Measurements from ENCODE around the gene PGLYRP1. TPM values are rescaled to one million over a fixed set of nuclear protein-coding genes. Genes with fewer than 3 reads are reported as not detected.

PGLYRP1 gene
- total RNA-seq, 1 experiment from 2014 or later = not detected

- ATAC-seq = no peak
- no peak overlapping the region for H2AFZ ChIP-seq (ENCODE audit: low read length)
- no peaks in the 10 kb centered on the region for H3K4me1 ChIP-seq (ENCODE audit: insufficient read depth, low read length)
- H3K4me3 ChIP-seq (ENCODE audit: low read length) = no peak overlapping the region
- H3K27me3 ChIP-seq (ENCODE audit: low read length) = peaks cover 32% of the 10 kb centered on the region; the same call in 1 of the 2 replicates
- no peaks in the 10 kb centered on the region for H3K9me3 ChIP-seq (ENCODE audit: low read length)
- ChIA-PET CTCF (no interaction called here), POLR2A (ENCODE audit: unreplicated experiment) (no interaction called here)
- no peak overlapping the region for H3K27ac ChIP-seq (ENCODE audit: low read length)
- H3K79me2 ChIP-seq (ENCODE audit: low read length) = no peaks in the 10 kb centered on the region
- intact Hi-C loops (cut with micrococcal nuclease) = no loop called here
- no peak for DNase-seq
- no peak overlapping the region for H3K9ac ChIP-seq (ENCODE audit: low read length)
- BruUV-seq (replicated peaks) = no TSS peak
- no peaks in the 10 kb centered on the region for H3F3A ChIP-seq (ENCODE audit: low read length, unreplicated experiment)
- no peaks in the 10 kb centered on the region for H4K20me1 ChIP-seq (ENCODE audit: low read length)
- H3K9me2 ChIP-seq (replicated peaks; ENCODE audit: low read length) = no peaks in the 10 kb centered on the region
- no peaks in the 10 kb centered on the region for H3K36me3 ChIP-seq (ENCODE audit: low read depth, low read length)
- H3K4me2 ChIP-seq (ENCODE audit: low read length) = no peak overlapping the region
- no peak for TF ChIP-seq EZH2 (IDR thresholded peaks at IDR 0.05; ENCODE audit: low read length, unreplicated experiment)
- TF ChIP-seq EZH2phosphoT487 (IDR thresholded peaks at IDR 0.05; ENCODE audit: borderline replicate concordance, low read length) = no peak
- TF ChIP-seq, protein P1, sequence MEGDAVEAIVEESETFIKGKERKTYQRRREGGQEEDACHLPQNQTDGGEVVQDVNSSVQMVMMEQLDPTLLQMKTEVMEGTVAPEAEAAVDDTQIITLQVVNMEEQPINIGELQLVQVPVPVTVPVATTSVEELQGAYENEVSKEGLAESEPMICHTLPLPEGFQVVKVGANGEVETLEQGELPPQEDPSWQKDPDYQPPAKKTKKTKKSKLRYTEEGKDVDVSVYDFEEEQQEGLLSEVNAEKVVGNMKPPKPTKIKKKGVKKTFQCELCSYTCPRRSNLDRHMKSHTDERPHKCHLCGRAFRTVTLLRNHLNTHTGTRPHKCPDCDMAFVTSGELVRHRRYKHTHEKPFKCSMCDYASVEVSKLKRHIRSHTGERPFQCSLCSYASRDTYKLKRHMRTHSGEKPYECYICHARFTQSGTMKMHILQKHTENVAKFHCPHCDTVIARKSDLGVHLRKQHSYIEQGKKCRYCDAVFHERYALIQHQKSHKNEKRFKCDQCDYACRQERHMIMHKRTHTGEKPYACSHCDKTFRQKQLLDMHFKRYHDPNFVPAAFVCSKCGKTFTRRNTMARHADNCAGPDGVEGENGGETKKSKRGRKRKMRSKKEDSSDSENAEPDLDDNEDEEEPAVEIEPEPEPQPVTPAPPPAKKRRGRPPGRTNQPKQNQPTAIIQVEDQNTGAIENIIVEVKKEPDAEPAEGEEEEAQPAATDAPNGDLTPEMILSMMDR (conservative IDR thresholded peaks at IDR 0.05; ENCODE audit: low read depth, low read length) = peak; percentile 33; the same call in 1 of the 2 replicates
Observed at GRCh38 chr19:46049597-46049996, 26.7 kb upstream of the PGLYRP1 start.

- H3K9ac ChIP-seq (ENCODE audit: low read length) = no peak overlapping the region
- CTCF ChIA-PET = no interaction called here
- 0 out of 2 replicates have a peak, but pooled peaks cover 4% of the 10 kb centered on the region for H3K9me3 ChIP-seq (ENCODE audit: low read length)
- no peaks in the 10 kb centered on the region for H3K79me2 ChIP-seq (ENCODE audit: low read length)
- H3K4me3 ChIP-seq (ENCODE audit: low read length) = no peak overlapping the region
- peaks cover 9% of the 10 kb centered on the region; the same call in 1 of the 2 replicates for H3K4me1 ChIP-seq (ENCODE audit: insufficient read depth, low read length)
- POLR2A ChIA-PET (ENCODE audit: unreplicated experiment) = no interaction called here
- no peak for ATAC-seq
- H2AFZ ChIP-seq (ENCODE audit: low read length) = no peak overlapping the region
- no peaks in the 10 kb centered on the region for H3F3A ChIP-seq (ENCODE audit: low read length, unreplicated experiment)
- no peaks in the 10 kb centered on the region for H3K9me2 ChIP-seq (replicated peaks; ENCODE audit: low read length)
- no peaks in the 10 kb centered on the region for H3K36me3 ChIP-seq (ENCODE audit: low read depth, low read length)
- peaks cover 21% of the 10 kb centered on the region; the same call in 1 of the 2 replicates for H3K27me3 ChIP-seq (ENCODE audit: low read length)
- DNase-seq = no peak
- TF ChIP-seq EZH2 (IDR thresholded peaks at IDR 0.05; ENCODE audit: low read length, unreplicated experiment) (no peak), EZH2phosphoT487 (IDR thresholded peaks at IDR 0.05; ENCODE audit: borderline replicate concordance, low read length) (no peak)
- TF ChIP-seq, protein P1 (conservative IDR thresholded peaks at IDR 0.05; ENCODE audit: low read depth, low read length) = no peak
- H3K27ac ChIP-seq (ENCODE audit: low read length) = no peak overlapping the region
- no TSS peak for BruUV-seq (replicated peaks)
- no peaks in the 10 kb centered on the region for H4K20me1 ChIP-seq (ENCODE audit: low read length)
- no peak overlapping the region for H3K4me2 ChIP-seq (ENCODE audit: low read length)
- intact Hi-C loops (cut with micrococcal nuclease) = no loop called here
Observed at GRCh38 chr19:46043519-46043918, 20.7 kb upstream of the PGLYRP1 start.

- intact Hi-C loops (cut with micrococcal nuclease) = no loop called here
- no TSS peak for BruUV-seq (replicated peaks)
- H3K9ac ChIP-seq (ENCODE audit: low read length) = no peak overlapping the region
Observed at GRCh38 chr19:46042252-46042883, 19.5 kb upstream of the PGLYRP1 start.

More at GRCh38 chr19:46042252-46042883, 19.5 kb upstream of the PGLYRP1 start:
- POLR2A ChIA-PET (ENCODE audit: unreplicated experiment) = no interaction called here
- no peaks in the 10 kb centered on the region for H3K79me2 ChIP-seq (ENCODE audit: low read length)
- CTCF ChIA-PET = no interaction called here
- no peaks in the 10 kb centered on the region for H3K9me2 ChIP-seq (replicated peaks; ENCODE audit: low read length)
- H3K27me3 ChIP-seq (ENCODE audit: low read length) = peaks cover 16% of the 10 kb centered on the region; the same call in 1 of the 2 replicates
- H3K36me3 ChIP-seq (ENCODE audit: low read depth, low read length) = no peaks in the 10 kb centered on the region
- H3K4me1 ChIP-seq (ENCODE audit: insufficient read depth, low read length) = peaks cover 9% of the 10 kb centered on the region; the same call in 1 of the 2 replicates
- ATAC-seq = no peak
- H3F3A ChIP-seq (ENCODE audit: low read length, unreplicated experiment) = no peaks in the 10 kb centered on the region
- H3K27ac ChIP-seq (ENCODE audit: low read length) = no peak overlapping the region
- H3K4me3 ChIP-seq (ENCODE audit: low read length) = no peak overlapping the region
- no peak for DNase-seq
- no peak overlapping the region for H3K4me2 ChIP-seq (ENCODE audit: low read length)
- H2AFZ ChIP-seq (ENCODE audit: low read length) = no peak overlapping the region
- TF ChIP-seq EZH2 (IDR thresholded peaks at IDR 0.05; ENCODE audit: low read length, unreplicated experiment) = no peak
- TF ChIP-seq, protein P1 (conservative IDR thresholded peaks at IDR 0.05; ENCODE audit: low read depth, low read length) = no peak
- no peak for TF ChIP-seq EZH2phosphoT487 (IDR thresholded peaks at IDR 0.05; ENCODE audit: borderline replicate concordance, low read length)
- H3K9me3 ChIP-seq (ENCODE audit: low read length) = 0 out of 2 replicates have a peak, but pooled peaks cover 4% of the 10 kb centered on the region
- H4K20me1 ChIP-seq (ENCODE audit: low read length) = no peaks in the 10 kb centered on the region
